Measurements from ENCODE around the gene TBC1D12. TPM values are rescaled to one million over a fixed set of nuclear protein-coding genes. Genes with fewer than 3 reads are reported as not detected.
"Not testable (repeated sequence)": the region's sequence is repeated elsewhere in the genome, so short reads cannot be mapped to it uniquely, and the experiment has no call there.

TBC1D12 gene
- 20.5 and 28.4 TPM in 2 replicates for total RNA-seq

- DNase-seq, result peak; percentile 99
Measured at GRCh38 chr10:94402204-94402842, at the start of gene TBC1D12. TSS of gene TBC1D12 (plus strand) at chr10:94402541. CDS start at chr10:94402614, 73 bp downstream.

- DNase-seq, result no peak
Measured at GRCh38 chr10:94353336-94353735, 49.0 kb upstream of the TBC1D12 start.

GRCh38 chr10:94355841-94356240 is 46.5 kb upstream of the TBC1D12 start:
- DNase-seq, result no peak

- no peak for DNase-seq
Measured at GRCh38 chr10:94357193-94357592, 45.1 kb upstream of the TBC1D12 start.

GRCh38 chr10:94358480-94358879 is 43.9 kb upstream of the TBC1D12 start:
- DNase-seq, result no peak

- peak; percentile 61 for DNase-seq
Measured at GRCh38 chr10:94361171-94361794, 41.1 kb upstream of the TBC1D12 start.

- DNase-seq, result peak; percentile 97
Measured at GRCh38 chr10:94362360-94363250, 39.7 kb upstream of the TBC1D12 start, which contains the start of gene NOC3L. TSS of gene NOC3L (minus strand) at chr10:94362939. CDS start at chr10:94362838, 101 bp downstream.

- no peak for DNase-seq
Measured at GRCh38 chr10:94363251-94363565, 39.1 kb upstream of the TBC1D12 start.

GRCh38 chr10:94364482-94364881 is 37.9 kb upstream of the TBC1D12 start:
- DNase-seq, result no peak

GRCh38 chr10:94366382-94366781 is 36.0 kb upstream of the TBC1D12 start:
- DNase-seq, result no peak

GRCh38 chr10:94370501-94370900 is 31.8 kb upstream of the TBC1D12 start:
- no peak for DNase-seq

- no peak for DNase-seq
Measured at GRCh38 chr10:94375374-94375773, 27.0 kb upstream of the TBC1D12 start.

- DNase-seq, result no peak
Measured at GRCh38 chr10:94376865-94377264, 25.5 kb upstream of the TBC1D12 start.

- DNase-seq, result no peak
Measured at GRCh38 chr10:94383530-94383929, 18.8 kb upstream of the TBC1D12 start.

GRCh38 chr10:94385733-94386132 is 16.6 kb upstream of the TBC1D12 start:
- DNase-seq, result not testable (repeated sequence)

- DNase-seq, result not testable (repeated sequence)
Measured at GRCh38 chr10:94392117-94392516, 10.2 kb upstream of the TBC1D12 start.

- no peak for DNase-seq
Measured at GRCh38 chr10:94397549-94398370, 4.6 kb upstream of the TBC1D12 start.

GRCh38 chr10:94398762-94399161 is 3.6 kb upstream of the TBC1D12 start:
- no peak for DNase-seq

GRCh38 chr10:94402843-94403379 is 570 bp downstream of the TBC1D12 start:
- peak; percentile 56 for DNase-seq

GRCh38 chr10:94403380-94404213 is 1.3 kb downstream of the TBC1D12 start:
- peak; percentile 87 for DNase-seq

- DNase-seq, result no peak
Measured at GRCh38 chr10:94405406-94405805, 3.1 kb downstream of the TBC1D12 start.

All from dermis blood vessel endothelial cell (primary cell).